ENCODE measurements around the gene ABHD12. TPM values are rescaled to one million over a fixed set of nuclear protein-coding genes. Genes with fewer than 3 reads are reported as not detected.

ABHD12 gene
- total RNA-seq, 1 experiment from 2014 or later = 60.1 TPM

- no peak for DNase-seq
- intact Hi-C loops (cut with micrococcal nuclease; ENCODE audit: unreplicated experiment) = no loop called here
- H3K4me1 ChIP-seq (replicated peaks; ENCODE audit: insufficient read depth) = no peaks in the 10 kb centered on the region
- H3K79me2 ChIP-seq (ENCODE audit: low read depth) = no peaks in the 10 kb centered on the region
- 0 out of 2 replicates have a peak, but pooled peaks cover 3% of the 10 kb centered on the region for H3F3A ChIP-seq (ENCODE audit: insufficient read depth, low read depth)
- H3K36me3 ChIP-seq (ENCODE audit: low read depth) = peaks cover 17% of the 10 kb centered on the region; the same call in 1 of the 2 replicates
- ChIA-PET CTCF (no interaction called here), POLR2A (ENCODE audit: unreplicated experiment) (no interaction called here)
- no peaks in the 10 kb centered on the region for H3K9me3 ChIP-seq (ENCODE audit: insufficient read depth, low read depth)
- H3K4me3 ChIP-seq = no peak overlapping the region
- no peaks in the 10 kb centered on the region for H3K9me2 ChIP-seq (ENCODE audit: insufficient read depth)
- TF ChIP-seq EZH2 (IDR thresholded peaks at IDR 0.05; ENCODE audit: low read depth) (no peak), CTCF (conservative IDR thresholded peaks at IDR 0.05) (no peak)
- peaks cover 17% of the 10 kb centered on the region for H4K20me1 ChIP-seq (ENCODE audit: insufficient read depth)
- H3K4me2 ChIP-seq = no peak overlapping the region
- no peak overlapping the region for H2AFZ ChIP-seq
- H3K27ac ChIP-seq = no peak overlapping the region
- BruUV-seq (replicated peaks) = no TSS peak
- H3K27me3 ChIP-seq (ENCODE audit: insufficient read depth, low read depth) = no peaks in the 10 kb centered on the region
Measured at GRCh38 chr20:25280574-25281535, 109.8 kb downstream of the ABHD12 start.

- TF ChIP-seq EZH2 (IDR thresholded peaks at IDR 0.05; ENCODE audit: low read depth) = no peak
- no peak for TF ChIP-seq CTCF (conservative IDR thresholded peaks at IDR 0.05)
- Histone ChIP-seq H3K9me2 (ENCODE audit: insufficient read depth) (no peaks in the 10 kb centered on the region), H3K4me1 (replicated peaks; ENCODE audit: insufficient read depth) (no peaks in the 10 kb centered on the region), H3K4me3 (no peak overlapping the region), H3K79me2 (ENCODE audit: low read depth) (no peaks in the 10 kb centered on the region), H3K27me3 (ENCODE audit: insufficient read depth, low read depth) (no peaks in the 10 kb centered on the region), H3F3A (ENCODE audit: insufficient read depth, low read depth) (0 out of 2 replicates have a peak, but pooled peaks cover 3% of the 10 kb centered on the region), H3K9me3 (ENCODE audit: insufficient read depth, low read depth) (no peaks in the 10 kb centered on the region), H3K36me3 (ENCODE audit: low read depth) (peaks cover 13% of the 10 kb centered on the region; the same call in 1 of the 2 replicates), H3K4me2 (no peak overlapping the region), H3K27ac (no peak overlapping the region), H2AFZ (no peak overlapping the region), H4K20me1 (ENCODE audit: insufficient read depth) (peaks cover 17% of the 10 kb centered on the region)
- ChIA-PET CTCF (no interaction called here), POLR2A (ENCODE audit: unreplicated experiment) (no interaction called here)
- DNase-seq = no peak
- intact Hi-C loops (cut with micrococcal nuclease; ENCODE audit: unreplicated experiment) = no loop called here
- no TSS peak for BruUV-seq (replicated peaks)
Measured at GRCh38 chr20:25280051-25280573, 110.5 kb downstream of the ABHD12 start.

GRCh38 chr20:25279403-25279802 lies 111.2 kb downstream of the ABHD12 start:
- H4K20me1 ChIP-seq (ENCODE audit: insufficient read depth) = peaks cover 18% of the 10 kb centered on the region
- POLR2A ChIA-PET (ENCODE audit: unreplicated experiment) = no interaction called here
- no peak overlapping the region for H2AFZ ChIP-seq
- H3K27ac ChIP-seq = no peak overlapping the region
- intact Hi-C loops (cut with micrococcal nuclease; ENCODE audit: unreplicated experiment) = no loop called here
- H3K4me1 ChIP-seq (replicated peaks; ENCODE audit: insufficient read depth) = no peaks in the 10 kb centered on the region
- H3K9me2 ChIP-seq (ENCODE audit: insufficient read depth) = no peaks in the 10 kb centered on the region
- TF ChIP-seq CTCF (conservative IDR thresholded peaks at IDR 0.05) (no peak), EZH2 (IDR thresholded peaks at IDR 0.05; ENCODE audit: low read depth) (no peak)
- no peak overlapping the region for H3K4me2 ChIP-seq
- H3K4me3 ChIP-seq = no peak overlapping the region
- peaks cover 8% of the 10 kb centered on the region; the same call in 1 of the 2 replicates for H3K36me3 ChIP-seq (ENCODE audit: low read depth)
- H3K27me3 ChIP-seq (ENCODE audit: insufficient read depth, low read depth) = no peaks in the 10 kb centered on the region
- H3F3A ChIP-seq (ENCODE audit: insufficient read depth, low read depth) = 0 out of 2 replicates have a peak, but pooled peaks cover 2% of the 10 kb centered on the region
- H3K79me2 ChIP-seq (ENCODE audit: low read depth) = no peaks in the 10 kb centered on the region
- DNase-seq = no peak
- no peaks in the 10 kb centered on the region for H3K9me3 ChIP-seq (ENCODE audit: insufficient read depth, low read depth)
- BruUV-seq (replicated peaks) = no TSS peak
- CTCF ChIA-PET = no interaction called here

Data from PC-9 (cell line).